Loucy (cell line): ENCODE results near the gene PRDM2.

ENCODE experiments used
- EZH2phosphoT487 ChIP-seq: fragments of 200-600 bp; IDR thresholded peaks from 2 replicates; pipeline ENCODE4 v1.6.1; 2018; ENCODE audit warnings: antibody characterized with exemption, mild to moderate bottlenecking, moderate library complexity, borderline replicate concordance
- TF ChIP-seq, protein P1 (sequence below): fragments of 200-600 bp; sonication (generic); conservative IDR thresholded peaks from 2 replicates; pipeline ENCODE4 v1.5.1; 2014; ENCODE audit warnings: mild to moderate bottlenecking, antibody characterized with exemption, low read length

DNA sequence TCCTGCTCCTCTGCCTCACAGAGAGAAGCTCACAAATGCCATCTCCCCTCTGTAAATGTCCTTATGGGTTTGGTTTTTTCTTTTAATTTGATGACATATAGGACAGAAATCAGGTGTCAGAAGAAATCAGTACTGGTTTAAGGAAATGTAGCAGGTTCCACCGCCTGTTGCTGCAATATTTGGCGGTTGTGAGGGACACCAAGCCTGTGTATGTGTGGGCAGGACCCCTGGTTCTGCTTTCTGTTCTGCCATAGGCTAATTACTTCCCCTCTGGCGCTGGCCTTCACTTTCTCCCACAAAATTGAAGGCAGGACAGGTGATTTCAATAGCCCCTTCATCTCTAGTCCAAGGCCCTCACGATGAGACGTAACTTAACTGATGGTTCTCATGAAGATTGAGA is 69.2 kb downstream of the PRDM2 start:
- TF ChIP-seq, protein P1, sequence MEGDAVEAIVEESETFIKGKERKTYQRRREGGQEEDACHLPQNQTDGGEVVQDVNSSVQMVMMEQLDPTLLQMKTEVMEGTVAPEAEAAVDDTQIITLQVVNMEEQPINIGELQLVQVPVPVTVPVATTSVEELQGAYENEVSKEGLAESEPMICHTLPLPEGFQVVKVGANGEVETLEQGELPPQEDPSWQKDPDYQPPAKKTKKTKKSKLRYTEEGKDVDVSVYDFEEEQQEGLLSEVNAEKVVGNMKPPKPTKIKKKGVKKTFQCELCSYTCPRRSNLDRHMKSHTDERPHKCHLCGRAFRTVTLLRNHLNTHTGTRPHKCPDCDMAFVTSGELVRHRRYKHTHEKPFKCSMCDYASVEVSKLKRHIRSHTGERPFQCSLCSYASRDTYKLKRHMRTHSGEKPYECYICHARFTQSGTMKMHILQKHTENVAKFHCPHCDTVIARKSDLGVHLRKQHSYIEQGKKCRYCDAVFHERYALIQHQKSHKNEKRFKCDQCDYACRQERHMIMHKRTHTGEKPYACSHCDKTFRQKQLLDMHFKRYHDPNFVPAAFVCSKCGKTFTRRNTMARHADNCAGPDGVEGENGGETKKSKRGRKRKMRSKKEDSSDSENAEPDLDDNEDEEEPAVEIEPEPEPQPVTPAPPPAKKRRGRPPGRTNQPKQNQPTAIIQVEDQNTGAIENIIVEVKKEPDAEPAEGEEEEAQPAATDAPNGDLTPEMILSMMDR = no peak
- TF ChIP-seq EZH2phosphoT487 = no peak
